Measurements from ENCODE around the gene IMP4. TPM values are rescaled to one million over a fixed set of nuclear protein-coding genes. Genes with fewer than 3 reads are reported as not detected.

IMP4 gene
- total and polyA plus RNA-seq, 2 of the 8 experiments (the other 6 are each of a cell fraction or from before 2014, with no cell fraction given), result 96.8 to 194 TPM

DNA sequence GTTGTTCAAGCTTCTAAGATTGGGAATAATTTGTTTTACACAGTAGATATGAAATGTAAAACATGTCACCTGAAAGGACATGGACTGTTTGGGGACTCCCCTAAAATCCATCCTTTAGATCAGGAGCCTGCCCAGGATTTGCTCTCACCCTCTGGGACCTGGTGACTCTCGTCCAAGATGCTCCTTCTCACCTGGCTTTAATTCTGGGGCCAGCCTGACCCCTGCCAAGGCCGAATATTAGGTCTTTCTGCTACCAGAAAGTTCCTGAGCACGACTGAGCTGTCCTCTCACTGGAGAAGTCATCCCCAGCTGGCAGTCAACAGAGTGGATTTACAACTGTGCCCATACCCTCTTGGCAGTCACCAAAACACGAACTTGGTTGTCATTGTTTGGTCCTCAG lies 38.4 kb downstream of the IMP4 start:
- H3K4me3 ChIP-seq (ENCODE audit: extremely low read depth in 1 of 4, insufficient read depth in 2 of 4, low read depth in 3 of 4, low read length in 4 of 4), result no peak overlapping the region
- no peaks in the 10 kb centered on the region for H3K79me2 ChIP-seq (ENCODE audit: control insufficient read depth in 1 of 2, insufficient read depth in 2 of 2, low read length in 2 of 2)
- H2BK12ac ChIP-seq (ENCODE audit: low read depth, low read length), result no peak overlapping the region
- no peak overlapping the region for H3K56ac ChIP-seq (replicated peaks; ENCODE audit: insufficient read length, low read depth, low read length)
- H3K27me3 ChIP-seq (replicated peaks in 1 of 4; ENCODE audit: control insufficient read depth in 3 of 4, extremely low read depth in 1 of 4, insufficient read depth in 3 of 4, low read length in 3 of 4), result no peaks in the 10 kb centered on the region
- no peak overlapping the region for H2BK15ac ChIP-seq (ENCODE audit: low read length)
- FAIRE-seq (no peak), DNase-seq (ENCODE audit: low read depth in 1 of 2, low spot score in 2 of 2) (no peak)
- H4K20me1 ChIP-seq (replicated peaks in 1 of 2; ENCODE audit: control insufficient read depth in 1 of 2, insufficient read depth in 2 of 2, low read length in 2 of 2), result peaks cover 0 to 5% of the 10 kb centered on the region in 2 experiments
- no peak overlapping the region for H4K5ac ChIP-seq (ENCODE audit: insufficient read length, low read depth, low read length)
- no peak overlapping the region for H3K14ac ChIP-seq (ENCODE audit: insufficient read length)
- no peaks in the 10 kb centered on the region for H3K36me3 ChIP-seq (ENCODE audit: control insufficient read depth in 2 of 4, insufficient read depth in 4 of 4, low read length in 3 of 4)
- no peak overlapping the region for H3K18ac ChIP-seq (ENCODE audit: extremely low read depth, low read length)
- H3K23me2 ChIP-seq (ENCODE audit: low read depth, low read length), result no peaks in the 10 kb centered on the region
- CTCF ChIA-PET (ENCODE audit: partially characterized antibody), result interaction anchor here (1.0 to 1.5 kb wide), 2 partner anchors 8 to 12 kb away, joined by 4 read pairs; no protein-coding TSS in a partner anchor
- H4K8ac ChIP-seq (ENCODE audit: extremely low read depth, insufficient read depth, low read length), result no peak overlapping the region
- H3K4me2 ChIP-seq (ENCODE audit: insufficient read depth in 1 of 2, low read depth in 2 of 2, low read length in 2 of 2), result no peak overlapping the region
- POLR2A ChIA-PET (ENCODE audit: partially characterized antibody), result no interaction called here
- H2BK5ac ChIP-seq (ENCODE audit: low read depth, low read length), result no peak overlapping the region
- H2BK120ac ChIP-seq (replicated peaks; ENCODE audit: low read depth, low read length), result no peak overlapping the region
- H3K4ac ChIP-seq (replicated peaks; ENCODE audit: insufficient read length, low read depth, low read length), result no peak overlapping the region
- H3K27ac ChIP-seq (ENCODE audit: low read depth, low read length), result no peak overlapping the region
- H3K4me1 ChIP-seq (replicated peaks in 1 of 4; ENCODE audit: control insufficient read depth in 3 of 4, insufficient read depth in 4 of 4, low read length in 3 of 4), result no peaks in the 10 kb centered on the region
- no peaks in the 10 kb centered on the region for H3K79me1 ChIP-seq (ENCODE audit: low read depth, low read length)
- H3K9me3 ChIP-seq (ENCODE audit: insufficient read depth in 2 of 2, low read depth in 1 of 2, low read length in 1 of 2), result no peaks in the 10 kb centered on the region
- H3K23ac ChIP-seq (ENCODE audit: insufficient read length), result no peak overlapping the region
- 79% methylated on average over 4 of the region's 4 CpGs; no CpG with 5 or more reads in 1 of the 2 experiments for WGBS, 2 experiments (ENCODE audit: extremely low coverage in 1 of 2, insufficient coverage in 1 of 2, insufficient read length in 1 of 2, insufficient replicate concordance in 2 of 2, low coverage in 1 of 2, low lambda C conversion rate in 2 of 2, missing lambda C conversion rate in 1 of 2)
- TF ChIP-seq EGR1 (IDR thresholded peaks at IDR 0.05; ENCODE audit: borderline replicate concordance, low read depth, low read length) (no peak), TBP (IDR thresholded peaks at IDR 0.05; ENCODE audit: low read depth, low read length) (no peak)
- H2AFZ ChIP-seq (ENCODE audit: low read length), result no peak overlapping the region
- H2BK20ac ChIP-seq (ENCODE audit: low read length), result no peak overlapping the region
- no peak overlapping the region for H4K91ac ChIP-seq (replicated peaks; ENCODE audit: insufficient read length, low read length)
- no peak overlapping the region for H2AK5ac ChIP-seq (ENCODE audit: low read depth, low read length)
- H3K9ac ChIP-seq (replicated peaks in 1 of 4; ENCODE audit: extremely low read depth in 1 of 4, low read depth in 3 of 4, low read length in 3 of 4), result no peak overlapping the region

All from H1 (cell line).